Measurements from ENCODE around the gene CDIP1. TPM values are rescaled to one million over a fixed set of nuclear protein-coding genes. Genes with fewer than 3 reads are reported as not detected.

Gene CDIP1
- total RNA-seq, 1 donor from 2014 or later = 64.7 TPM

- Mint-ChIP-seq H3K4me1 (ENCODE audit: low read depth, unreplicated experiment) (peaks cover 19% of the 10 kb centered on the region), H3K27ac (ENCODE audit: unreplicated experiment) (peak overlapping the region; percentile 64), H3K9me3 (ENCODE audit: unreplicated experiment) (peaks cover 2% of the 10 kb centered on the region), H3K27me3 (ENCODE audit: low read depth, unreplicated experiment) (no peaks in the 10 kb centered on the region), H3K36me3 (ENCODE audit: low read depth, unreplicated experiment) (no peaks in the 10 kb centered on the region), H3K4me3 (ENCODE audit: unreplicated experiment) (no peak overlapping the region)
- peaks cover 19% of the 10 kb centered on the region for H3K4me1 ChIP-seq (ENCODE audit: insufficient read depth, low read length)
- no peaks in the 10 kb centered on the region for H3K27me3 ChIP-seq (ENCODE audit: insufficient read depth, low read length)
- H3K79me2 ChIP-seq (ENCODE audit: insufficient read depth, low read length) = peaks cover 51% of the 10 kb centered on the region
- peaks cover 7% of the 10 kb centered on the region for H4K20me1 ChIP-seq (ENCODE audit: insufficient read depth, low read length)
- FAIRE-seq (no peak), DNase-seq (ENCODE audit: low read depth) (peak; percentile 74)
- peaks cover 2% of the 10 kb centered on the region for H3K36me3 ChIP-seq (ENCODE audit: insufficient read depth, low read length)
- H3K4me2 ChIP-seq (ENCODE audit: low read length) = peak overlapping the region; percentile 70
- no peak overlapping the region for H2AFZ ChIP-seq (ENCODE audit: low read depth, low read length)
- TF ChIP-seq EZH2 (IDR thresholded peaks at IDR 0.05; ENCODE audit: insufficient read depth, low read length) (no peak), CTCF (IDR thresholded peaks at IDR 0.05; ENCODE audit: insufficient read depth, low read depth, low read length) (no peak)
- H3K9me3 ChIP-seq (ENCODE audit: insufficient read depth, low read depth, low read length) = no peaks in the 10 kb centered on the region
- H3K27ac ChIP-seq (ENCODE audit: low read depth, low read length) = peak overlapping the region; percentile 67
- no peak overlapping the region for H3K4me3 ChIP-seq (ENCODE audit: insufficient read depth, low read depth, low read length)
- H3K9ac ChIP-seq (ENCODE audit: low read length) = peak overlapping the region; percentile 30
Observed at GRCh38 chr16:4487955-4488498, 50.5 kb downstream of the CDIP1 start.

- TF ChIP-seq EZH2 (IDR thresholded peaks at IDR 0.05; ENCODE audit: insufficient read depth, low read length) (no peak), CTCF (IDR thresholded peaks at IDR 0.05; ENCODE audit: insufficient read depth, low read depth, low read length) (no peak)
- Histone ChIP-seq H3K79me2 (ENCODE audit: insufficient read depth, low read length) (peaks cover 56% of the 10 kb centered on the region), H3K4me1 (ENCODE audit: insufficient read depth, low read length) (peaks cover 19% of the 10 kb centered on the region), H3K4me3 (ENCODE audit: insufficient read depth, low read depth, low read length) (no peak overlapping the region), H3K27ac (ENCODE audit: low read depth, low read length) (no peak overlapping the region), H3K4me2 (ENCODE audit: low read length) (no peak overlapping the region), H3K36me3 (ENCODE audit: insufficient read depth, low read length) (peaks cover 2% of the 10 kb centered on the region), H4K20me1 (ENCODE audit: insufficient read depth, low read length) (peaks cover 23% of the 10 kb centered on the region), H3K9me3 (ENCODE audit: insufficient read depth, low read depth, low read length) (no peaks in the 10 kb centered on the region), H3K27me3 (ENCODE audit: insufficient read depth, low read length) (no peaks in the 10 kb centered on the region), H2AFZ (ENCODE audit: low read depth, low read length) (no peak overlapping the region), H3K9ac (ENCODE audit: low read length) (no peak overlapping the region)
- Mint-ChIP-seq H3K4me1 (ENCODE audit: low read depth, unreplicated experiment) (peaks cover 17% of the 10 kb centered on the region), H3K4me3 (ENCODE audit: unreplicated experiment) (peak overlapping the region; percentile 57), H3K9me3 (ENCODE audit: unreplicated experiment) (peaks cover 2% of the 10 kb centered on the region), H3K27ac (ENCODE audit: unreplicated experiment) (no peak overlapping the region), H3K36me3 (ENCODE audit: low read depth, unreplicated experiment) (no peaks in the 10 kb centered on the region), H3K27me3 (ENCODE audit: low read depth, unreplicated experiment) (no peaks in the 10 kb centered on the region)
- DNase-seq (ENCODE audit: low read depth) (no peak), FAIRE-seq (no peak)
Observed at GRCh38 chr16:4486126-4486893, 52.3 kb downstream of the CDIP1 start.

- H3K36me3 ChIP-seq (ENCODE audit: insufficient read depth, low read length) = peaks cover 2% of the 10 kb centered on the region
- H3K9ac ChIP-seq (ENCODE audit: low read length) = no peak overlapping the region
- H3K4me1 Mint-ChIP-seq (ENCODE audit: low read depth, unreplicated experiment) = peaks cover 11% of the 10 kb centered on the region
- H2AFZ ChIP-seq (ENCODE audit: low read depth, low read length) = no peak overlapping the region
- no peaks in the 10 kb centered on the region for H3K27me3 ChIP-seq (ENCODE audit: insufficient read depth, low read length)
- H3K4me3 Mint-ChIP-seq (ENCODE audit: unreplicated experiment) = no peak overlapping the region
- no peak overlapping the region for H3K27ac Mint-ChIP-seq (ENCODE audit: unreplicated experiment)
- DNase-seq (ENCODE audit: low read depth) (no peak), FAIRE-seq (no peak)
- H3K4me1 ChIP-seq (ENCODE audit: insufficient read depth, low read length) = peaks cover 13% of the 10 kb centered on the region
- H3K9me3 Mint-ChIP-seq (ENCODE audit: unreplicated experiment) = no peaks in the 10 kb centered on the region
- H3K9me3 ChIP-seq (ENCODE audit: insufficient read depth, low read depth, low read length) = no peaks in the 10 kb centered on the region
- H4K20me1 ChIP-seq (ENCODE audit: insufficient read depth, low read length) = peaks cover 41% of the 10 kb centered on the region
- H3K27me3 Mint-ChIP-seq (ENCODE audit: low read depth, unreplicated experiment) = no peaks in the 10 kb centered on the region
- no peak overlapping the region for H3K4me2 ChIP-seq (ENCODE audit: low read length)
- no peaks in the 10 kb centered on the region for H3K36me3 Mint-ChIP-seq (ENCODE audit: low read depth, unreplicated experiment)
- peaks cover 73% of the 10 kb centered on the region for H3K79me2 ChIP-seq (ENCODE audit: insufficient read depth, low read length)
- H3K27ac ChIP-seq (ENCODE audit: low read depth, low read length) = no peak overlapping the region
- TF ChIP-seq EZH2 (IDR thresholded peaks at IDR 0.05; ENCODE audit: insufficient read depth, low read length) = no peak
- H3K4me3 ChIP-seq (ENCODE audit: insufficient read depth, low read depth, low read length) = no peak overlapping the region
Observed at GRCh38 chr16:4481963-4482362, 56.6 kb downstream of the CDIP1 start.
